CD14-positive monocyte (primary cell): ENCODE measurements around the gene DEGS1. TPM values are rescaled to one million over a fixed set of nuclear protein-coding genes. Genes with fewer than 3 reads are reported as not detected.

Source experiments
- DNase-seq, 3 donors: peaks; one replicate each; pipeline ENCODE4 v3.0.0-alpha.2; 2011 to 2022
- H2AFZ ChIP-seq: 2 replicates; pipeline ENCODE4 v1.6.0; 2012; ENCODE audit warnings: mild to moderate bottlenecking, low read depth, low read length, inconsistent platforms; ENCODE audit not compliant: insufficient read depth, poor library complexity, severe bottlenecking
- H3K27ac ChIP-seq, 2 donors: 1 replicate in 1 of 2; 2 replicates in 1 of 2; pipeline ENCODE4 v1.5.1; 2012 to 2013; ENCODE audit warnings: low read length in 2 of 2, control low read depth in 1 of 2, inconsistent platforms in 1 of 2, low read depth in 1 of 2, mild to moderate bottlenecking in 1 of 2
- H3K27me3 ChIP-seq, 2 donors: one replicate each; pipeline versions ENCODE4 v1.6.0 to v1.6.1; 2011 to 2013; ENCODE audit warnings: low read length in 2 of 2; ENCODE audit not compliant: control insufficient read depth in 2 of 2, insufficient read depth in 2 of 2
- H3K36me3 ChIP-seq, 2 donors: replicated peaks in 1 of 2; 1 replicate in 1 of 2; 2 replicates in 1 of 2; pipeline versions ENCODE4 v1.5.1 to v1.6.1; 2012 to 2013; ENCODE audit warnings: low read length in 2 of 2, control low read depth in 1 of 2, inconsistent platforms in 1 of 2, mild to moderate bottlenecking in 1 of 2; ENCODE audit not compliant: insufficient read depth in 2 of 2, control insufficient read depth in 1 of 2
- H3K4me1 ChIP-seq, 2 donors: 1 replicate in 1 of 2; 2 replicates in 1 of 2; pipeline versions ENCODE4 v1.5.1 to v1.6.1; 2012 to 2013; ENCODE audit warnings: low read length in 2 of 2, control low read depth in 1 of 2, inconsistent platforms in 1 of 2, mild to moderate bottlenecking in 1 of 2, moderate library complexity in 1 of 2; ENCODE audit not compliant: insufficient read depth in 2 of 2, control insufficient read depth in 1 of 2
- H3K4me2 ChIP-seq: replicated peaks from 2 replicates; pipeline ENCODE3; 2012; ENCODE audit warnings: low read length, moderate library complexity, mild to moderate bottlenecking; ENCODE audit not compliant: poor library complexity, severe bottlenecking; ENCODE audit errors: extremely low read depth
- H3K4me3 ChIP-seq, 3 experiments: fragments of 200-600 bp in 1 of 3; sonication (generic) in 1 of 3; replicated peaks in 1 of 3; 1 replicate in 2 of 3; 2 replicates in 1 of 3; pipeline ENCODE4 v1.5.1; 2011 to 2013; ENCODE audit warnings: low read length in 3 of 3, mild to moderate bottlenecking in 3 of 3, control low read depth in 2 of 3, low read depth in 2 of 3, inconsistent platforms in 1 of 3, moderate library complexity in 1 of 3
- H3K79me2 ChIP-seq: 2 replicates; pipeline ENCODE4 v1.6.0; 2012; ENCODE audit warnings: mild to moderate bottlenecking, control low read depth, inconsistent platforms, low read length, moderate library complexity; ENCODE audit not compliant: insufficient read depth
- H3K9ac ChIP-seq: 2 replicates; pipeline ENCODE4 v1.6.0; 2017; ENCODE audit warnings: low read length, mild to moderate bottlenecking; ENCODE audit not compliant: insufficient read depth, poor library complexity, severe bottlenecking
- H3K9me3 ChIP-seq, 2 donors: replicated peaks in 1 of 2; 1 replicate in 1 of 2; 2 replicates in 1 of 2; pipeline versions ENCODE4 v1.5.1 to v1.6.1; 2012 to 2013; ENCODE audit warnings: low read length in 2 of 2, control low read depth in 1 of 2; ENCODE audit not compliant: control insufficient read depth in 1 of 2, insufficient read depth in 1 of 2
- H4K20me1 ChIP-seq: 2 replicates; pipeline ENCODE4 v1.6.0; 2012; ENCODE audit warnings: mild to moderate bottlenecking, low read length, control low read depth, moderate library complexity; ENCODE audit not compliant: insufficient read depth
- H3K27ac Mint-ChIP-seq, 7 donors: one replicate each; pipeline ENCODE4 v1.8.0; 2020; ENCODE audit warnings: mild to moderate bottlenecking in 7 of 7, mixed read lengths in 7 of 7, moderate library complexity in 6 of 7, inconsistent platforms in 2 of 7
- H3K27me3 Mint-ChIP-seq, 3 donors: one replicate each; pipeline ENCODE4 v1.8.0; 2021 to 2022; ENCODE audit warnings: low read depth in 3 of 3, mild to moderate bottlenecking in 3 of 3, mixed read lengths in 3 of 3, moderate library complexity in 3 of 3, inconsistent platforms in 1 of 3
- H3K36me3 Mint-ChIP-seq, 2 donors: one replicate each; pipeline ENCODE4 v1.8.0; 2020; ENCODE audit warnings: mixed read lengths in 2 of 2, inconsistent platforms in 1 of 2, mild to moderate bottlenecking in 1 of 2
- H3K4me1 Mint-ChIP-seq: one replicate; pipeline ENCODE4 v1.8.0; 2020; ENCODE audit warnings: mild to moderate bottlenecking, mixed read lengths
- H3K4me3 Mint-ChIP-seq, 2 donors: one replicate each; pipeline ENCODE4 v1.8.0; 2020; ENCODE audit warnings: mild to moderate bottlenecking in 2 of 2, mixed read lengths in 2 of 2, moderate library complexity in 1 of 2
- H3K9me3 Mint-ChIP-seq, 7 donors: one replicate each; pipeline ENCODE4 v1.8.0; 2020 to 2022; ENCODE audit warnings: mixed read lengths in 7 of 7, mild to moderate bottlenecking in 6 of 7, moderate library complexity in 6 of 7, inconsistent platforms in 2 of 7
- WGBS: methylation state at CpG from one replicate; pipeline ENCODE4 v1.1.5; 2013; ENCODE audit warnings: missing lambda C conversion rate; ENCODE audit not compliant: insufficient coverage; 5-methylcytosine and 5-hydroxymethylcytosine counted together
- intact Hi-C, 2 donors: fragments of 100-400 bp; cut with micrococcal nuclease; formaldehyde crosslinking; loops; one replicate each; pipeline versions ENCODE4 v1.15.0 to v1.15.1; 2023
- polyA minus RNA-seq: library from RNA; depleted of rRNA, polyadenylated mRNA; stranded (reverse); fragments of >200 nt; gene quantifications from 2 replicates; pipeline ENCODE4 v1.2.3, GENCODE V29; 2012
- polyA plus RNA-seq, 3 donors: library from polyadenylated mRNA; depleted of rRNA in 1 of 3; unstranded in 2 of 3; stranded (reverse) in 1 of 3; fragments of 300-500 nt in 2 of 3; fragments of >200 nt in 1 of 3; fragmentation: Illumina TruSeq in 2 of 3; gene quantifications; 1 replicate in 2 of 3; 2 replicates in 1 of 3; pipeline ENCODE4 v1.2.3, GENCODE V29; 2012 to 2021
- total RNA-seq, 12 experiments: library from RNA in 1 of 12; stranded (reverse) in 1 of 12; fragments of 120-200 nt in 1 of 12; gene quantifications; one replicate each; pipeline ENCODE4 v1.2.4 and lab custom pipeline; 2013 to 2026; ENCODE audit warnings: mixed read lengths in 6 of 12, inconsistent platforms in 1 of 12
- TF ChIP-seq, protein P1 (sequence below): fragments of 200-600 bp; IDR thresholded peaks from one replicate; pipeline ENCODE4 v1.8.0; 2022; ENCODE audit warnings: antibody characterized with exemption, mild to moderate bottlenecking

DEGS1 gene
- total RNA-seq (2013): 52.3 TPM
- polyA plus RNA-seq (100 to 1,000 TPM in 2 of 3 donors, 10 to 100 TPM in 1; 35.0 to 137 (median 118) TPM), polyA minus RNA-seq (21.5 and 28.7 TPM in 2 replicates), total RNA-seq (lab: John Stamatoyannopoulos, UW) (64.6 to 182 (median 85.9) reads per million in 11 experiments)

DNA sequence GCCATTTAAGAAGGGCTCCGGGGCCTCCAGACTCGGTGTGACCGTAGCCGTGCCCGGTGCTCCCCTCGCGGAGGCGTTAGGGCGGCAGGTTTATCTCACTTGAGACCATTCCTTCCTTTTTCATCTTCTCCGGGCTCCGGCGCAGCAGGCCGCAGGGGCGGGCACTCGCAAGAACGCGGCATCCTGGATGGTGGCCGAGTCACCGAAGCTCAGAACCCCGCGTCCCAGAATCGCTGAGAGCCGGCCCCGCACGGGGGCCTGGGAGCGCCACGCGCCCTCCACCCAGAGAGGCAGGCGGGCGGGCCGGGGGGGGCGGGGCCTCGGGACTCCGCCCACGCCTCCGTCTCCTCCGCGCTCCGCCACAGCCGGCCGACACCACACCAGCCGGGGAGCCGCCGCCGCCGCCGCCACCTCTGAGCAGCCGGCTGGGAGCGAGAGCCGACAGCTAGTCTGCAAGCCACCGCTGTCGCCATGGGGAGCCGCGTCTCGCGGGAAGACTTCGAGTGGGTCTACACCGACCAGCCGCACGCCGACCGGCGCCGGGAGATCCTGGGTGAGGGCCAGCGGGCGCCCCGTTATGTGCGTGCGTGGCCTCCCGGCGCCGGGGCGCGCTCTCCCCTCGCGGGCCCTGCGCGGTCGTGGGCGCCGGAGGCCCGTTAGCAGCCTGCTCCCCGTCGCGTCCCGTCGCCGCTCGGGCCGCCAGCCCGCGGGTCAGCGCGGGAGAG is at the start of gene DEGS1:
Gene DEGS1 (plus strand): TSS at position 375 of the 725 bp plus-strand sequence. CDS start 97 bp downstream, at position 472.
- peak; percentile 77 to 80 (median 77) for DNase-seq
- H4K20me1 ChIP-seq: peaks cover 45% of the 10 kb centered on the region
- Mint-ChIP-seq H3K27me3 (peaks cover 0 to 1% (median 0%) of the 10 kb centered on the region in 3 donors), H3K4me1 (peaks cover 32% of the 10 kb centered on the region), H3K4me3 (peak within 1 kb of the TSS; percentile 87 to 94), H3K36me3 (peaks cover 5 to 19% of the 10 kb centered on the region in 2 donors), H3K9me3 (no peaks in the 10 kb centered on the region), H3K27ac (peak within 1 kb of the TSS; percentile 75 to 91 (median 89))
- peak within 1 kb of the TSS; percentile 95 for H3K9ac ChIP-seq
- peaks cover 49% of the 10 kb centered on the region for H3K79me2 ChIP-seq
- peaks cover 27 to 33% of the 10 kb centered on the region in 2 donors for H3K4me1 ChIP-seq
- peak within 1 kb of the TSS; percentile 92 for H2AFZ ChIP-seq
- peak within 1 kb of the TSS; percentile 70 to 91 for H3K27ac ChIP-seq
- under 1% methylated on average over 93 of the region's 94 CpGs for WGBS
- intact Hi-C loops: loop anchor here in 1 of 2 donors (5.0 kb wide), 1 partner anchor 34 kb away; no protein-coding TSS in a partner anchor
- H3K4me3 ChIP-seq: peak within 1 kb of the TSS; percentile 67 to 91 (median 84)
- peaks cover 0 to 6% of the 10 kb centered on the region in 2 donors for H3K36me3 ChIP-seq
- H3K4me2 ChIP-seq: peak within 1 kb of the TSS; percentile 93
- no peaks in the 10 kb centered on the region for H3K27me3 ChIP-seq
- TF ChIP-seq, protein P1, sequence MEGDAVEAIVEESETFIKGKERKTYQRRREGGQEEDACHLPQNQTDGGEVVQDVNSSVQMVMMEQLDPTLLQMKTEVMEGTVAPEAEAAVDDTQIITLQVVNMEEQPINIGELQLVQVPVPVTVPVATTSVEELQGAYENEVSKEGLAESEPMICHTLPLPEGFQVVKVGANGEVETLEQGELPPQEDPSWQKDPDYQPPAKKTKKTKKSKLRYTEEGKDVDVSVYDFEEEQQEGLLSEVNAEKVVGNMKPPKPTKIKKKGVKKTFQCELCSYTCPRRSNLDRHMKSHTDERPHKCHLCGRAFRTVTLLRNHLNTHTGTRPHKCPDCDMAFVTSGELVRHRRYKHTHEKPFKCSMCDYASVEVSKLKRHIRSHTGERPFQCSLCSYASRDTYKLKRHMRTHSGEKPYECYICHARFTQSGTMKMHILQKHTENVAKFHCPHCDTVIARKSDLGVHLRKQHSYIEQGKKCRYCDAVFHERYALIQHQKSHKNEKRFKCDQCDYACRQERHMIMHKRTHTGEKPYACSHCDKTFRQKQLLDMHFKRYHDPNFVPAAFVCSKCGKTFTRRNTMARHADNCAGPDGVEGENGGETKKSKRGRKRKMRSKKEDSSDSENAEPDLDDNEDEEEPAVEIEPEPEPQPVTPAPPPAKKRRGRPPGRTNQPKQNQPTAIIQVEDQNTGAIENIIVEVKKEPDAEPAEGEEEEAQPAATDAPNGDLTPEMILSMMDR: no peak
- no peaks in the 10 kb centered on the region for H3K9me3 ChIP-seq

DNA sequence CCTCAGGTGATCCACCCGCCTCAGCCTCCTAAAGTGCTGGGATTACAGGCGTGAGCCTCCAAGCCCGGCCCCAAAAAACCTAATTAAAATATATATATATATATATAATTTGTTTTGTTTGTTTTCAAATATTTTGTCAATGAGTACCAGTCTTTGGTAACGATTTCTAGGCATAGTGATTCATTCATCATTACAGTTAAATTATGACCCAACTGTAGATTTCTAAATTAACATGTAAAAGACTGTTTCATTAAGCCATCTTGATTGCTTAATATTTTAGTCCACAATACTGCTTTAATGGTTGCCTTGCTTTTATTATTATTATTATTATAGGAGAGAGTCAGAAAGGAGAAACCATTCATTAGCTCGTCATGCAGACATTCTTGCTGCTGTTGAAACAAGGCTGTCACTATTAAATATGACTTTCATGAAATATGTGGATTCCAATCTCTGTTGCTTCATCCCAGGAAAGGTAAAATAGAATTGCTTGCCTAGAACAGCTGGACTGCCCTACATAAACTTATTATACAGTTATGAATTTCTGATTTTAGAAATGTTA is 49.2 kb upstream of the DEGS1 start:
- TF ChIP-seq, protein P1: no peak
- Histone ChIP-seq H3K79me2 (peaks cover 4% of the 10 kb centered on the region), H3K9me3 (no peaks in the 10 kb centered on the region), H4K20me1 (peaks cover 9% of the 10 kb centered on the region), H3K27me3 (no peaks in the 10 kb centered on the region), H3K4me2 (no peak overlapping the region), H3K4me1 (no peaks in the 10 kb centered on the region), H2AFZ (no peak overlapping the region), H3K27ac (no peak overlapping the region), H3K9ac (no peak overlapping the region), H3K4me3 (no peak overlapping the region), H3K36me3 (peaks cover 57 to 92% of the 10 kb centered on the region in 2 donors)
- Mint-ChIP-seq H3K9me3 (peaks cover 0 to 7% (median 0%) of the 10 kb centered on the region in 7 donors), H3K27me3 (no peaks in the 10 kb centered on the region), H3K36me3 (peaks cover 59 to 84% of the 10 kb centered on the region in 2 donors), H3K27ac (no peak overlapping the region), H3K4me1 (no peaks in the 10 kb centered on the region), H3K4me3 (no peak overlapping the region)
- no CpG with 5 or more reads among the region's 5 CpGs for WGBS
- intact Hi-C loops: no loop called here
- no peak for DNase-seq
